ENCODE results near the gene TRPM2.

GRCh38 chr21:44480200-44481053 lies 127.0 kb downstream of the TRPM2 start:
- no peak for TF ChIP-seq CTCF (IDR thresholded peaks at IDR 0.05)
- TF ChIP-seq POLR2A (IDR thresholded peaks at IDR 0.05), result no peak
